Measurements from ENCODE around the gene ANTXR2.
"Not testable (repeated sequence)": the region's sequence is repeated elsewhere in the genome, so short reads cannot be mapped to it uniquely, and the experiment has no call there.

- not testable (repeated sequence) for TF ChIP-seq POLR2A, CTCF (IDR thresholded peaks at IDR 0.05)
Observed at GRCh38 chr4:80002559-80002958, 70.5 kb downstream of the ANTXR2 start.
